GM04503 (cell line): ENCODE measurements around the gene CYP2R1.

ENCODE experiments used
- DNase-seq: peaks from one replicate; pipeline ENCODE4 v3.0.0-alpha.2; 2012; ENCODE audit warnings: low read depth

Gene CYP2R1

GRCh38 chr11:14892036-14892556, at the start of gene CYP2R1:
Gene CYP2R1, minus strand, starts transcription at chr11:14892231. Its CDS starts 26 bp downstream, at chr11:14892205.
- peak; percentile 88 for DNase-seq

- DNase-seq, result no peak
Measured at GRCh38 chr11:14938936-14939335, 46.9 kb upstream of the CYP2R1 start.

- no peak for DNase-seq
Measured at GRCh38 chr11:14934641-14935351, 42.8 kb upstream of the CYP2R1 start.

GRCh38 chr11:14932447-14932846, 40.4 kb upstream of the CYP2R1 start:
- DNase-seq, result no peak

- DNase-seq, result no peak
Measured at GRCh38 chr11:14930369-14930768, 38.3 kb upstream of the CYP2R1 start.

- peak; percentile 69 for DNase-seq
Measured at GRCh38 chr11:14927146-14927545, 35.1 kb upstream of the CYP2R1 start.

GRCh38 chr11:14924318-14924717, 32.3 kb upstream of the CYP2R1 start:
- no peak for DNase-seq

- DNase-seq, result no peak
Measured at GRCh38 chr11:14916403-14916802, 24.4 kb upstream of the CYP2R1 start.

- no peak for DNase-seq
Measured at GRCh38 chr11:14914536-14914935, 22.5 kb upstream of the CYP2R1 start.

GRCh38 chr11:14908214-14908880, 16.3 kb upstream of the CYP2R1 start:
- DNase-seq, result peak; percentile 60

GRCh38 chr11:14907411-14908213, 15.6 kb upstream of the CYP2R1 start:
- no peak for DNase-seq

- no peak for DNase-seq
Measured at GRCh38 chr11:14906993-14907392, 15.0 kb upstream of the CYP2R1 start.

GRCh38 chr11:14906578-14906977, 14.5 kb upstream of the CYP2R1 start:
- DNase-seq, result no peak

GRCh38 chr11:14905104-14906033, 13.3 kb upstream of the CYP2R1 start:
- no peak for DNase-seq

GRCh38 chr11:14904745-14905103, 12.7 kb upstream of the CYP2R1 start:
- DNase-seq, result no peak

- peak; percentile 26 for DNase-seq
Measured at GRCh38 chr11:14902650-14903350, 10.8 kb upstream of the CYP2R1 start.

- DNase-seq, result no peak
Measured at GRCh38 chr11:14898906-14899305, 6.9 kb upstream of the CYP2R1 start.

GRCh38 chr11:14898355-14898754, 6.3 kb upstream of the CYP2R1 start:
- no peak for DNase-seq

GRCh38 chr11:14894657-14895598, 2.9 kb upstream of the CYP2R1 start:
- peak; percentile 27 for DNase-seq

GRCh38 chr11:14892577-14892976, 546 bp upstream of the CYP2R1 start:
- DNase-seq, result no peak
